ENCODE data around the gene BMAL1. TPM values are rescaled to one million over a fixed set of nuclear protein-coding genes. Genes with fewer than 3 reads are reported as not detected.

BMAL1 gene
- polyA plus RNA-seq, 1 donor (not counting 4 experiments of a cell fraction or from before 2014, with no cell fraction given): 27.5 TPM

DNA sequence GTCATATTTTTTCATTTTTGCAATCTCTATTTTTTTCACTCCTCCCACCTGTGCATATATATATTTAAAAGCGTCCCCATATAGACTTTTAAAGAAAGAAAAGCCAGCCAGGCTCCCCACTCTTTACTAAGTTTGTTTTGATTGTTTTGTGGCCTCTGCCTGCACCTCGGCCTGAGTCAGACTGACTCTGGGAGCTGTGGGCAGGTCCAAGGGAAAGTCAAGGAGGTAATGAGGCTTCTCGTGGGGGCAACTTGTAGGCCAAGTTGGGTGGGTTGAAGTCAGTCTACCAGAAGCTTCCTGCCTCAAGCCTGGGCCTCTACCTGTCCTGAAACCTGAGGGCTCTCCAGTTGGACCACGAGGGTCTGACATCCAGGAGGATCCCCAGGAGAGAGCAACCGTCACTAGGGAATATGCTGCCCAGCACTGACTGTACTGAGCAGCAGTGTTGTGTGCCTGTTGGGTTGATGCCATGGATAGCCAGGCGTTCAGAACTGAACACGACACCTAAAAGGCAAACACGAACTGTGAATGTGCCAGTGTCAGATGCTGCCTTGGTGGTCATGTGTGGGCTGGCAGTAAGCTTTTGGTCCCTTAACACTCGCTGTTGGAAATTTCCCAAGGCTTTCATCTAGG, 58.8 kb downstream of the BMAL1 start:
- H3K4me3 ChIP-seq (ENCODE audit: control insufficient read depth in 2 of 3, extremely low read depth in 1 of 3, insufficient read depth in 2 of 3, low read depth in 1 of 3, low read length in 3 of 3): no peak overlapping the region
- no peaks in the 10 kb centered on the region for H3K27me3 ChIP-seq (ENCODE audit: control insufficient read depth, extremely low read depth, insufficient read depth, low read length)
- H3K27ac ChIP-seq (ENCODE audit: control insufficient read depth, insufficient read depth, low read length): no peak overlapping the region
- dilution Hi-C loops (cut with MboI; ENCODE audit: extremely low pct_ligation_motif_present, low sequenced_read_pairs): no loop called here
- H3K9me1 ChIP-seq (ENCODE audit: control insufficient read depth, extremely low read depth, insufficient read depth, low read length): peaks cover 13% of the 10 kb centered on the region
- H3K9ac ChIP-seq (ENCODE audit: control insufficient read depth, extremely low read depth, insufficient read depth, low read length): no peak overlapping the region
- peaks cover 55% of the 10 kb centered on the region for H3K4me1 ChIP-seq (ENCODE audit: control insufficient read depth, extremely low read depth, insufficient read depth, low read length)
- peaks cover 14% of the 10 kb centered on the region for H3K79me2 ChIP-seq (ENCODE audit: control insufficient read depth, insufficient read depth, low read length)
- no peak for TF ChIP-seq EZH2 (IDR thresholded peaks at IDR 0.05; ENCODE audit: low read length)
- TF ChIP-seq, protein P1, sequence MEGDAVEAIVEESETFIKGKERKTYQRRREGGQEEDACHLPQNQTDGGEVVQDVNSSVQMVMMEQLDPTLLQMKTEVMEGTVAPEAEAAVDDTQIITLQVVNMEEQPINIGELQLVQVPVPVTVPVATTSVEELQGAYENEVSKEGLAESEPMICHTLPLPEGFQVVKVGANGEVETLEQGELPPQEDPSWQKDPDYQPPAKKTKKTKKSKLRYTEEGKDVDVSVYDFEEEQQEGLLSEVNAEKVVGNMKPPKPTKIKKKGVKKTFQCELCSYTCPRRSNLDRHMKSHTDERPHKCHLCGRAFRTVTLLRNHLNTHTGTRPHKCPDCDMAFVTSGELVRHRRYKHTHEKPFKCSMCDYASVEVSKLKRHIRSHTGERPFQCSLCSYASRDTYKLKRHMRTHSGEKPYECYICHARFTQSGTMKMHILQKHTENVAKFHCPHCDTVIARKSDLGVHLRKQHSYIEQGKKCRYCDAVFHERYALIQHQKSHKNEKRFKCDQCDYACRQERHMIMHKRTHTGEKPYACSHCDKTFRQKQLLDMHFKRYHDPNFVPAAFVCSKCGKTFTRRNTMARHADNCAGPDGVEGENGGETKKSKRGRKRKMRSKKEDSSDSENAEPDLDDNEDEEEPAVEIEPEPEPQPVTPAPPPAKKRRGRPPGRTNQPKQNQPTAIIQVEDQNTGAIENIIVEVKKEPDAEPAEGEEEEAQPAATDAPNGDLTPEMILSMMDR (optimal IDR thresholded peaks at IDR 0.05 in 1 of 3, IDR thresholded peaks at IDR 0.05 in 1 of 3, conservative IDR thresholded peaks at IDR 0.05 in 1 of 3; ENCODE audit: extremely low read depth in 1 of 3, insufficient read depth in 2 of 3, low read length in 3 of 3): no peak
- no peaks in the 10 kb centered on the region for H3K9me3 ChIP-seq (ENCODE audit: control insufficient read depth, low read depth, low read length)
- no peaks in the 10 kb centered on the region for H4K20me1 ChIP-seq (ENCODE audit: control insufficient read depth, extremely low read depth, insufficient read depth, low read length)
- FAIRE-seq (no peak), DNase-seq (ENCODE audit: low read depth, low spot score) (no peak)
- H3K4me2 ChIP-seq (ENCODE audit: control insufficient read depth, extremely low read depth, insufficient read depth, low read depth, low read length): no peak overlapping the region
- no peak overlapping the region for H2AFZ ChIP-seq (ENCODE audit: control insufficient read depth, low read length)
- peaks cover 0 to 4% of the 10 kb centered on the region in 2 experiments for H3K36me3 ChIP-seq (ENCODE audit: control insufficient read depth in 2 of 2, extremely low read depth in 1 of 2, insufficient read depth in 2 of 2, low read length in 2 of 2)

DNA sequence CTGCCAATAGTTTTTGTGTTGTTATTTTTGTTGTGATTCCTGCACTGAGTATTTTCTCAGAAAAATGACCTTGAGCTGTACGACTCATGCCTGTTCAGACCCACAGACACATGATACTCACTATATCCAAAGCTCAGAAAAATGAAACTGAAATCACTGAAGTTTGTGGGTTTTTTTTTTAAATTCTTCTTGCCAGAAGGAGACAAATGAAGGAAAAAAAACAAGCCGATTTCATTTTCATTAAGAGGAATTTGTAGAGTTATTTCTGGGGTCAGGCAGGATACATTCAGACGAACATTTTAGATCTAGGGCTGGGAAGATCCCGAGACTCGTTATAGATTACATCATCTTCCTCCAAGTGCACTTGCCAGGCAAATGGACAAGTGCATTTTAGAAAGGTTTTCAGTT, 60.4 kb downstream of the BMAL1 start:
- dilution Hi-C loops (cut with MboI; ENCODE audit: extremely low pct_ligation_motif_present, low sequenced_read_pairs): no loop called here
- FAIRE-seq (peak; percentile 32), DNase-seq (ENCODE audit: low read depth, low spot score) (no peak)
- Histone ChIP-seq H3K4me2 (ENCODE audit: control insufficient read depth, extremely low read depth, insufficient read depth, low read depth, low read length) (peak overlapping the region; percentile 71), H2AFZ (ENCODE audit: control insufficient read depth, low read length) (peak overlapping the region; percentile 32), H3K79me2 (ENCODE audit: control insufficient read depth, insufficient read depth, low read length) (peaks cover 14% of the 10 kb centered on the region), H3K9me1 (ENCODE audit: control insufficient read depth, extremely low read depth, insufficient read depth, low read length) (peaks cover 13% of the 10 kb centered on the region), H3K4me3 (ENCODE audit: control insufficient read depth in 2 of 3, extremely low read depth in 1 of 3, insufficient read depth in 2 of 3, low read depth in 1 of 3, low read length in 3 of 3) (peak overlapping the region in 2 of 3 experiments; percentile 34 to 44), H3K9ac (ENCODE audit: control insufficient read depth, extremely low read depth, insufficient read depth, low read length) (peak overlapping the region; percentile 65), H3K27ac (ENCODE audit: control insufficient read depth, insufficient read depth, low read length) (peak overlapping the region; percentile 78), H3K27me3 (ENCODE audit: control insufficient read depth, extremely low read depth, insufficient read depth, low read length) (no peaks in the 10 kb centered on the region), H3K4me1 (ENCODE audit: control insufficient read depth, extremely low read depth, insufficient read depth, low read length) (peaks cover 48% of the 10 kb centered on the region), H3K36me3 (ENCODE audit: control insufficient read depth in 2 of 2, extremely low read depth in 1 of 2, insufficient read depth in 2 of 2, low read length in 2 of 2) (peaks cover 0 to 9% of the 10 kb centered on the region in 2 experiments), H3K9me3 (ENCODE audit: control insufficient read depth, low read depth, low read length) (no peaks in the 10 kb centered on the region), H4K20me1 (ENCODE audit: control insufficient read depth, extremely low read depth, insufficient read depth, low read length) (no peaks in the 10 kb centered on the region)
- no peak for TF ChIP-seq EZH2 (IDR thresholded peaks at IDR 0.05; ENCODE audit: low read length)
- TF ChIP-seq, protein P1 (optimal IDR thresholded peaks at IDR 0.05 in 1 of 3, IDR thresholded peaks at IDR 0.05 in 1 of 3, conservative IDR thresholded peaks at IDR 0.05 in 1 of 3; ENCODE audit: extremely low read depth in 1 of 3, insufficient read depth in 2 of 3, low read length in 3 of 3): no peak

Data from keratinocyte (primary cell).